Hematopoietic multipotent progenitor cell treated with erythropoietin and hydrocortisone succinate and interleukin-3 and kit ligand, for 6 days (in vitro differentiated cells): ENCODE results near the gene MMEL1.
"Not testable (repeated sequence)": the region's sequence is repeated elsewhere in the genome, so short reads cannot be mapped to it uniquely, and the experiment has no call there.

Experiments used
- DNase-seq: peaks from one replicate; pipeline ENCODE4 v3.0.0-alpha.2; 2015

The MMEL1 gene

GRCh38 chr1:2568187-2568816 lies 64.5 kb downstream of the MMEL1 start:
- DNase-seq: not testable (repeated sequence)

GRCh38 chr1:2567083-2567679 lies 65.6 kb downstream of the MMEL1 start:
- DNase-seq: no peak

GRCh38 chr1:2566101-2567045 lies 66.4 kb downstream of the MMEL1 start:
- DNase-seq: no peak

DNA sequence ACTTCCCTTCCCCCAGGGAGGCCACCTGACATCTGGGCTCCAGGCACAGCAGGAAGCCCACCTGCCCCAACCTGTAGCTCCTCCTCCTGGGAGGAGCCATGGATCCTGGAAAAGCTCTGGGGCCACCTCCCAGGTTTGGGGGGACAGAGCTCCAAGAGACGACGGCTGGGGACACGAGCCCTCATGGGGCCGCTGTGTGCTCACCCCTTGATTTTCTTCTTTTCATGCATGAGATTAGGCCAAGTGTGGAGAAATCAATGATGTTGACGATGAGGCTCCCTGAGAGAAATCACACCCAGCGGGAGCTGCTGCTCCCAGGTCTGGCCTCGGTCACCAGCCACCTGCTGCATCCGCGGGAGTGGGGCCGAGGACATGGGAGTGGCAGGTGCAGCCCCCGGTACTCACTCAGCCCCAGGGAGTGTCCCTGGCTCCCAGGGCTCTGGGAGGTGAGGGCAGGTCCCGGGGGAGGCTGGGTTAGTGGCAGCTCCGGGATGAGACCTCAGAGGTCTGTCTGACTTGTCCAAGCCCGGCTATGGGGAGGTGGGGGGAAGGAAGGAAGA lies 67.9 kb downstream of the MMEL1 start:
- DNase-seq: no peak

DNA sequence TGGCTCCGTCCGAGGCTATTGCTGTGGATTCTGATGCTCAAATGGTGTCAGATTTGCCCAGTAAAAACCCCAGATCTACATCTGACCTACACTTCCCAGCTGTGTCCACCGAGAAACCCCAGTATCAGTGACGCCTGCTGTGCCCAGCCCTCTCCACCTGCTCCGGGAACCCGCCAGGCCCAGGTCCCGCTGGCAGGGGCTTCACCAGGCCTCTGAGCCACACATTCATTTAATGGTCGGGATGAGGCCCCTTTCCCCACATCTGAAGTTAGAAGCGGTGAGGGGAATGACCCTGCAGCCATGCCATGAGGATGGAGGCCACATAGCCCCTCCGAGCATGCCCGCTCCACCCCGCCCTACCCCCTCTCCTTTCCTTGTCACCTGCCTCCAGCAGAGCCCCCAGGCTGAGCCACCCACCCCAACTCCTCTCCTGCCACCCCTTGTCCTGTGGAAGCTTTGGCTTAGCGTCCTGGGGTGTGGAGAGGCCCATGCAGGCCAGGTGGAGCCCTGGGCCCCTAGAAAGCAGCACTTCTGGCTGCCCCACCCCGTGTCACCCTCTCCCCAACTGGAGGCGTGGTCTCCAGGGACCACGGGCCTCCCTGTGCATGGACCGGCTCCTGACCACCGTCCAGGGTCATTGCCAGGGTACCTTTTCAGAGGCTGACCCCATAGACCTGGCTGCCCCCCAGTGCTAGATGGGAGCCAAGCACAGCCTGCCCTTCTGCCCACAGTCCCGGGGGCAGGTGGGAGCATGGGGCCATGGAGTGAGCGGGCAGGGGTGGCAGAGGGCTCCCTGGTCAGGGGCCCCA lies 68.6 kb downstream of the MMEL1 start:
- DNase-seq: no peak

GRCh38 chr1:2563205-2563604 lies 69.6 kb downstream of the MMEL1 start:
- DNase-seq: no peak

GRCh38 chr1:2561898-2562895 lies 70.6 kb downstream of the MMEL1 start:
- peak; percentile 42 for DNase-seq

DNA sequence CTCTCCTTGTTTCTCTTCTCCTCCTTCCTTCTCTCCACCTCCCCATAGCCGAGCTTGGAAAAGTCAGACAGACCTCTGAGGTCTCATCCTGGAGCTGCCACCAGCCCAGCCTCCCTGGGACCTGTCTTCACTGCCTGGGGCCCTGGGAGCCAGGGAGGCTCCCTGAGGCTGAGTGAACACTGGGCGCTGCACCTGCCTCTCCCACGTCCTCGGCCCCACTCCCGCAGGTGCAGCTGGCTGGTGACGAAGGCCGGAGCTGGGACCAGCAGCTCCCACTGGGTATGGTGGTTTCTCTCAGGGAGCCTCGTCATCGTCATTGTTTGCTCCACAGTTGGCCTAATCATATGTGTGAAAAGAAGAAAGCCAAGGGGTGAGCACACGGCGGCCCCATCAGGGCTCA lies 71.4 kb downstream of the MMEL1 start:
- DNase-seq: no peak

DNA sequence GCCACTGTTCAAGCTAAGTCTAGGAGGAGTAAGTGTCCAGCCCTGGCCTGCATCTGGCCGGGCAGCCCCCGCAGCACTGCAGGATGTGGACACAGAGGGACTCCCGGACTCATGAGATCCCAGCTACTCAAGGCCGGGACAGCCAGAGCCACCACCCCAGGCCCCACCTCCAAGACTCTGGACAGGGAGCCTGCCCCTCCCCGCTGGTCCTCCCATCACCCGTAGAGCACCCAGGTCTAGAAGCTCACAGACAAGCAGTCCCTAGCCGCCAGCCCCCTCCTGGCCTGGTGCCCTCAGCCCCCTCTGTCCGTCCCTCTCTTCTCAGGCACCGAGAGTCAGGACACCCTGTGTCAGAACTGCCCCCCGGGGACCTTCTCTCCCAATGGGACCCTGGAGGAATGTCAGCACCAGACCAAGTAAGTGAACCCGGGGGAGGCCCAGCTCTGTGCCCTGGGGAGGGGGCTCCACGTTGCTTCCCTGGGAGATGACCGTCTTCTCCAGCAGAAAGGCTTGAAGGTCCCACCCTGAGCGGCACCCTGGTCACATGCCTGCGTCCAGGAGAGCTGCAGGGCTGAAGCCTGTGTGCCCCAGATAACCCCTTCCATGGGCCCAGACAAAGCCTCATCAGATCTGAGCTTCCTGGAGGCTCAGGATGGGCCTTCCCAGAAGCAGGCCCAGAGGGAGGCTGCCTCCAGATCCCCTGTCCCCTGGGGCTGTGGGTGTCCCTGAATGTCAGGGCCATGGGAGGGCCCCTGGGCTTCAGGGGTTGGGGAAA lies 72.3 kb downstream of the MMEL1 start:
- DNase-seq: peak; percentile 61

- no peak for DNase-seq
Measured at GRCh38 chr1:2559509-2560298, 73.1 kb downstream of the MMEL1 start.

GRCh38 chr1:2558861-2559260 lies 74.0 kb downstream of the MMEL1 start:
- DNase-seq: no peak

GRCh38 chr1:2558420-2558819 lies 74.4 kb downstream of the MMEL1 start:
- no peak for DNase-seq

- no peak for DNase-seq
Measured at GRCh38 chr1:2557482-2558400, 75.1 kb downstream of the MMEL1 start.

DNA sequence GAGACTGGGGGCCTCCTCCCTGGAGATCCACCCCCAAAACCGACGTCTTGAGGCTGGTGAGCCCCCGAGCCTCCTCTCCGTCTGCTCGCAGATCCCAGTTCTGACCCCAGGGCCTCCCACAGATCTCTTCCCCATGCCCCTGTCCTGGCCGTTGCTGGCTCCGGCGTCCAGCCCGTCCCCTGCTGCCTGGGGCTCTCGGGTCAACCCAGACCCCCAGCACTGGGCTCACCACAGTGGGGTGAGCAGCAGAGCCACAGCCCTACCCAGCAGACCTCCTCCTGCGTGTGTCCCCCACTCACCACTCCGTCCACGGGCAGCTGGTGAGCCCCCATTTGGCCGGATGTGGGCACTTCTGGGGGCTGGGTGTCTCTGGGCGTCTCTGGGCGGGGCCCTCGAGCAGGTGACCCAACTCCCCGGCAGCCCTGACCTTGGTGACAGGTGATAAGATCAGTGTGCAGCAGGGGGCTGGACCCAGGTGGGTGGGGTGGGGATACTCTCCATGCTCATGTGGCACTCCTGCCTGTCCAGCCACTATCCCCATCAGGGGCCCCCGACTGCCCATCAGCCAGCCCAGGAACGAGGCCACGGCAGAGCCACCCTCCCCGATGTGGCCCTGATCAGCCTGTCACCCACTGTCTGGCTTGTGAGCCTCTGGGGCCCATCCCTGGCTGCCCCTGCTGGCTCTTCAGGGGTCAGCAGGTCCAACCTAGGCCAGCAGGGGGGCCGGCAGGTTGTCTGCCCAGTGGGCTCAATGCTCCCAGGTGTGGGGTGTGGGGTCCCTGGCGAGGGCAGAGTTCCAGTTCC lies 75.9 kb downstream of the MMEL1 start:
- DNase-seq: peak; percentile 62

- DNase-seq: peak; percentile 78
Measured at GRCh38 chr1:2556277-2556677, 76.5 kb downstream of the MMEL1 start, which contains the start of gene TNFRSF14. TSS of gene TNFRSF14 (plus strand) at chr1:2556371. CDS start at chr1:2556665, 294 bp downstream.

DNA sequence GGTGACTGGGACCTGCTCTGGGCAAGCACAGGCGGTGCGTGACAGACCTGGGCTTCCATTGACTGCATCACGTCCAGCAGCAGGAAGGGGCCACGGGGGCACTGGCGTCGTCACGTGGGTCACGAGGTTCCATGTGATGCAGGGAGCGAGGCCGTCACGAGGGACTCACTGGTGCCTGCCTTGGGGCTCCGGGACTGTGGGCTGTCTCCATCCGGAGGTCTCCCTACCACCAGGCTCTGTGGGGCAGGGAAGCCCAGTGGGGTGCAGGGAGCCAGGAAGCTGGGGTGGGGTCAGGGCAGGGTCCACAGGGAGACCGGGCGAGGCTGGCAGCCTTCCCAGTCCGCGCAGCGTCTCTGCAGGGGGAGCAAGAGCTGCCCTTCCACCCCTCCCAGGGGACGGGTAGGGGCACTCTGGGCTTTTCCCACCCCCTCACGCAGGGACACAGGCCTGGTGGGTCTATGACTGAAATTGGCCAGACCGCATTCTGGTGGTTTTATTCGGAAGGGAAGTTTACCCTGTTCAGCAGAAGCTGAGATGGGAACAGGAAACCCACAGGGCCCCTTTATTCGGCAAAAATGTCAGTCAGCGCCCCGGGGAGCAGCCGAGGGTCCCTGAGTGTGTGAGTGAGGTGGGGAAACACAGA lies 77.1 kb downstream of the MMEL1 start:
- peak; percentile 80 for DNase-seq
